Stimulated activated CD8-positive, alpha-beta memory T cell treated with anti-CD3 and anti-CD28 coated beads, Interleukin-15, amount 100 ng/mL, for 48 hours (primary cell): Measurements from ENCODE around the gene CLMN.
A peak's percentile ranks its signal among the peaks of the same experiment; 100 is the strongest.

ENCODE experiments used
- DNase-seq, 2 donors: peaks; one replicate each; pipeline ENCODE4 v3.0.0-alpha.2; 2020; ENCODE audit warnings: low read depth in 2 of 2

CLMN gene, protein sequence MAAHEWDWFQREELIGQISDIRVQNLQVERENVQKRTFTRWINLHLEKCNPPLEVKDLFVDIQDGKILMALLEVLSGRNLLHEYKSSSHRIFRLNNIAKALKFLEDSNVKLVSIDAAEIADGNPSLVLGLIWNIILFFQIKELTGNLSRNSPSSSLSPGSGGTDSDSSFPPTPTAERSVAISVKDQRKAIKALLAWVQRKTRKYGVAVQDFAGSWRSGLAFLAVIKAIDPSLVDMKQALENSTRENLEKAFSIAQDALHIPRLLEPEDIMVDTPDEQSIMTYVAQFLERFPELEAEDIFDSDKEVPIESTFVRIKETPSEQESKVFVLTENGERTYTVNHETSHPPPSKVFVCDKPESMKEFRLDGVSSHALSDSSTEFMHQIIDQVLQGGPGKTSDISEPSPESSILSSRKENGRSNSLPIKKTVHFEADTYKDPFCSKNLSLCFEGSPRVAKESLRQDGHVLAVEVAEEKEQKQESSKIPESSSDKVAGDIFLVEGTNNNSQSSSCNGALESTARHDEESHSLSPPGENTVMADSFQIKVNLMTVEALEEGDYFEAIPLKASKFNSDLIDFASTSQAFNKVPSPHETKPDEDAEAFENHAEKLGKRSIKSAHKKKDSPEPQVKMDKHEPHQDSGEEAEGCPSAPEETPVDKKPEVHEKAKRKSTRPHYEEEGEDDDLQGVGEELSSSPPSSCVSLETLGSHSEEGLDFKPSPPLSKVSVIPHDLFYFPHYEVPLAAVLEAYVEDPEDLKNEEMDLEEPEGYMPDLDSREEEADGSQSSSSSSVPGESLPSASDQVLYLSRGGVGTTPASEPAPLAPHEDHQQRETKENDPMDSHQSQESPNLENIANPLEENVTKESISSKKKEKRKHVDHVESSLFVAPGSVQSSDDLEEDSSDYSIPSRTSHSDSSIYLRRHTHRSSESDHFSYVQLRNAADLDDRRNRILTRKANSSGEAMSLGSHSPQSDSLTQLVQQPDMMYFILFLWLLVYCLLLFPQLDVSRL

DNA sequence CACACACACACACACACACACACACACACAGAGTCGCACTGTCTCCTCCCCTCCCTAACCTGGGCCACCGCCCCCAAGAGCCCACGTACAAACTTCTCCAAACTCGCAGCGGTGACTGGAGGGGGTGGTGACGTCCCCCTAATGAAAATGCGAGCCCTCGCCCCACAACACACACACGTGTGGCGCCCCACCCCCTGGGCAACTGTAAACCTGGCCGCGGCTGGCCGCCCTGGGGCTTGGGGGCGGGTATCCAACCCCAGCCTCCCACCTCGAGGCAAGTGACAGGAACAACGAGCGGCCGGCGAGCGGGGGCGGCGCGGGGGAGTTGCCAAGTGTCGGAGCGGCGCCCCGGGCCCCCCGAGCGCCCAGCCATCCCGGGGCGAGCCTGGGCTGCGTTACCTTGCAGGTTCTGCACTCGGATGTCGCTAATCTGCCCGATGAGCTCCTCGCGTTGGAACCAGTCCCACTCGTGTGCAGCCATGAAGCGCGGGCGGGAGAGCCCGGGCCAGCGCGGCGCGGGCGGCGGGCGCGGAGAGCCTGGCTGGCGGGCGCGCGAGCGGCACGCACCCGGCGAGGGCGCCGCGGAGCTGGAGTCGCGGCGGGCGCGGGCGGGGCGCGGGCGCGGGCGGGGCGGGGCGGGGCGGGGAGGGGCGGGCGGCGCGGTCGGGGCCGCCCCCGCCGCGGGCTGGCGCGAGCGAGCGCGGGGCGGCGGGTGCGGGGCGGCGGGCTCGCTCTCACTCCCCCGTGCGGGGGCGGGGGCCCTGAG is at the start of gene CLMN:
Gene CLMN (minus strand): TSS at position 597 of the 766 bp plus-strand sequence. CDS start 116 bp downstream, at position 481.
- no peak for DNase-seq

DNA sequence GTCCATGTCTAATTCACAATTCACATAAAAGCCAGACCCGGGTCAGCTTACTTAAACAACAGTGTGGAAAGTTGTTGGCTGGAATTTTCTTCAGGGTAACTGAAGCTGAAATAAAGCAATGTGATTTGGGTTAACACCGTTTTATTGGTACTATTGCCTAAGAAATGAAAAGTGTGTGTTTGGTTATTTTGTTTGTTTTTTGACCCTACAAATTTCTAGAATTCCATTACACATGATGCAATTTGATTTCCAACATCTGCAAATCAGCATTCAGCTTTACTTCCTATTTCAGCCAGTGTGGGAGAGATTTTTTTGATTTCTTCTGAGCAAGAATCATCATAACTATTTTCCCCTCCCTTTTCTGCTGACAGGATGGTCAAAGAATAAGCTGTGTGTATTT is 45.7 kb upstream of the CLMN start:
- DNase-seq, result no peak

DNA sequence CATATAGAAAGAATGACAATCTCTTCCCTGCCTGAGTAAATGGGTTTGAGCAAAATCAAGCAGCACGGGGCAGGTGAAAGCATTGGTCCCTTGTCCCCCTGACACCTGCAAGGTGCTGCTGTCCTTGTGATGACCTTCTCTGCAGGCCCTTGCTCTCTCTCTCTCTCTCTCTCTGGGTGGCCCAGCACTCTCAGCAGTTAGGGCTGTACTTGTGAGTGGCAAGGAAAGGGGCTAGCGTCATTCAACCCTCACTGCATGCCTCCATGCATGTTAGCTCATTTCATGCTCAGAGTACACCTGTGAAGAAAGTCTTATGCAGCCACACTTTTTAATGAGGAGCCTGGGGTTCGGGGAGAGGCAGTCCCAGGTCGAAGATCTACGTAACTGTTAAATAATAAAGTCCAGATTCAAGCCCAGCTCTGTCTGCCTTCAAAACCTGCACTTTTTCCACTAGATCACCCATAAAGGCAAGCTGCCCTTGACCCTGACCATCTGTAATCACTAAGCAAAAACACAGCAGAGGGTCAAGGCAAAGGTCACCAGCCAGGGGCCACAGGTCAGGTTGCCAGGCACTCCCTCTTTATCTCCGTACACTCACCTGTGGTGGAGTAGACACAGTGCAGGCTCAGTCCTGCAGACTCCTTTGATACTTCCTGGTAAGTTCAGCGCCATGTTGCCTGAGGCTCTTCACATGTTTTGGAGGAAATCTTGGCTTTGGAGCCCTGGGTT is 44.9 kb upstream of the CLMN start:
- DNase-seq, result no peak

DNA sequence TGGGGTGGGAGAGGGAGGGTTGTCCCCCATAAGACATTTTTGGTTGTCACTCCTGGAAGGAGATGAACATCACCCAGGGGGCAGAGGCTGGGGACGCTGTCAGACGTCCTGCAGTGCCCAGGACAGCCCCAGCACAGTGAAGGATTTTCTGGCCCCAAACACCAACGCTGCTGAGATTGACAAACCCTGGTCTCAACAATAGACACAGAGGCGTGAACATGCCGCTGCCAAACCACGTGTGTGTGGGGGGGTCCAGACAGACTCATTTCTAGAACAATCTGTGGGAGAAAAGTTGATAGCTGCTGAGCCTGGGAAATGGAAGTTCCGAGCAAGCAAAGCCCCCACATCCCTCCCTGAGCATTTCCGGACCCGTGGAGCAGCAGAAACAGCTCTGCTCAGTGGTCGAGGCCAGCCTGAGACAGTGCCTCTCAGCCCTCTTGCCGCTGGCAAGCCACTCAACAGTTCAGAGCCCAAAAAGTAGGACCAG is 43.8 kb upstream of the CLMN start:
- DNase-seq, result no peak

DNA sequence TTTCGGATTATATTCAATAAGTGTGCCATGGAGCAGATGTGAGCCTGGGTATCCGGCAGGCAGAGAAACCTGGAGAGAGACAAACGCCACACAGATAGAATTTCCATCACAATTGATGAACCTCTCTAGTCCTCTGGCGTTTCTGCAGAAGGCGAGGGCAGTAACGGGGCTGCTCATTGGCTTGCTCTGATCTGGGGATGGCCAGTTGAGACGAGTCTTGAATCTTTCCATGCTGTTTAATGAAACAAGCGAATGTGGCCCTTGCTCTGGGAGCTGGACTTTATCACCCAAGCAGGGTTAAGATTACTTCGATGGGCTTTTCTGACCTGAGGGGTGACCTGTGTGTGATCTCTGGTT is 42.4 kb upstream of the CLMN start:
- DNase-seq, result no peak

DNA sequence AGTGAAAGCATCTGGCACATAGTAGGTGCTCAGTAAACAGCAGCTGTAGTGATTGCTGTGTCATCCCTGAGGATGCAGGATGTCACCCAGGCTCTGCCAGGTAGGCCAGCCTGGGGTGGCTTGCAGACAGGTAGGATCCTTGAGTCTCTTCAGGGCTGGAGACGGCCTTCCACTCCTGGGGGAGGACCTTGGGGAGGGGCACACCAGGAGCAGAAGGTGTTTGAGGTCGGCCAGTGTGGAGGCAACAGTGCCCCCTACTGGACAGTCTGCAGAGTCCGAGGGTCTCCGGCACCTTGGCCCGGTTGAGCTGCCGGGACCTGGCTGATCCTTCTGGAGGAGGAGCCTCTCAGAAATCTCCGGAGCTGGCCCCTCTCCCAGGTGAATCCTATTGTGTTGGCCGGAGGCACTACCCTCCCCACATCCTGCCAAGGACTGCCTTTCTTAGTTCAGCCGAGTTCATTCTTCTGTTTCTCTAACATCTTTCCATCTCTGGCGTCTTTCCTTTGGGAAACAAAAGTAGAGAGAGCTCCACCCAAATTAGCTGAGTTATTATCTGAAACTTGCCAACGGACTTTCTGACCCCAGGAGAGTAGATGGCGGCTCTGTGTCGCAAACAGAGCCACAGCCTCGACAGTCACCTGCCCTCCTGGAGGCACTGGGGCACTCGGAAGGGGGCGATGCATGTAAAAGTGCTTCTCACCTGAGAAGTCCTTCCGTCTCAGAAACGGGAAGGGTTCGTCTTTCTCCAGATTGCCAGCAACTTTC is 41.8 kb upstream of the CLMN start:
- DNase-seq, result peak; percentile 14 to 16

DNA sequence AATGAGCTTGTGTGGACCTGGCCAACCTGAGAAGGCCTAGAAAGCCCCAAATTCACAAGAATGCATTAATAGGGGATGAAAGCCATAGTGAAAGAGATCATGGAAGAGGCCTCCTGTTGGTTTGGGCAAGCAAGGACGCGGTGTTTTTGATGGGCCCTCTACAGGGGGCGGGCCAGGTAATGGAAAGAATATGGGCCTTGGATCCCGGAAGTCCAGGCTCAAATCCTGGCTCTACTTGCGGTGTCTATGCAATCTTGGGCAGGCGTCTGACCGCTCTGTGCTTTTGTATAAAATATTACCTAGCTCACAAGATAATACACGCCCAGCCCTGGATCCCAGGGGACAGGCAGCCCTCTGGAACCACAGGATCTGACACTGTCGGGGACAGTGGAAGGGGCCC is 41.1 kb upstream of the CLMN start:
- no peak for DNase-seq

DNA sequence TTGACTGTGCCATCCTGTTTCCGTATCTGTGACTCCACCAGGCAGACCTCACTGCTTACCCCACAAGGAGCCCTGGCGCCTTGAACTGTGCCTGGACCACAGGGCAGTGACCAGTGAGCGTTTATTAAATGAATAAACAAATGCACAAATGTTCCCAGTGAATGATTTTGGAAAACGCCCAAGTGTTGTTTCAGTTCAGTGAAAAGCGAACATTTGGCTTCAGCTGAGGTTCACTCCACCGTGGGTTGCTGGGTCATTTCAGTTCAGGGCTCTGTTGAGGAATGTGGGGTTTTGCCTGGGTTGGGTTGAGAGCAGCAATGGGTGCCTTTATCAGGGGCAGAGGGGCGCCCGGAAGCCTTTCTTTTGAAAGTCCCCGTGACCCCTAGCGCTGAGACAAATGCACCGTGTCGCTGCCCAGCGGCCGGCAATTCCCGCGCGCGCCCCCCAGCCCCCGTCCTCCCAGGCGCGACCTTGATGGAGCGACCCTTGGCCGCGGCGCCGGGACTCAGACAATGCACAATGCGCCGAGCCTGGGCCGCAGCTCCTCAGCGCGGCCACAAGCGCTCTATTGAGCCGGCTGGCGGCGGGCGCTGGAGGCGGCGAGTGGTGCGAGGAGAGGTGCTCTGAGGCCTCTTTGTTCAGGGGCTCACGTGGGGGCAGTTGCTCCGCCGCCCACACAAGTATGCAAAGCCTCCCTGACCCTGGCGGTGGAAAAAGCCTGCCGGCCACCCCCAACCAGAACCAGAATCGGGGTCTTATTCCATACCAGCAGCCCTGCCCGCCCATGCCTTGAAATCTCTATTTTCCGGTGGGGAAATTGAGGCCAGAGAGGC is 40.5 kb upstream of the CLMN start:
- DNase-seq, result no peak

DNA sequence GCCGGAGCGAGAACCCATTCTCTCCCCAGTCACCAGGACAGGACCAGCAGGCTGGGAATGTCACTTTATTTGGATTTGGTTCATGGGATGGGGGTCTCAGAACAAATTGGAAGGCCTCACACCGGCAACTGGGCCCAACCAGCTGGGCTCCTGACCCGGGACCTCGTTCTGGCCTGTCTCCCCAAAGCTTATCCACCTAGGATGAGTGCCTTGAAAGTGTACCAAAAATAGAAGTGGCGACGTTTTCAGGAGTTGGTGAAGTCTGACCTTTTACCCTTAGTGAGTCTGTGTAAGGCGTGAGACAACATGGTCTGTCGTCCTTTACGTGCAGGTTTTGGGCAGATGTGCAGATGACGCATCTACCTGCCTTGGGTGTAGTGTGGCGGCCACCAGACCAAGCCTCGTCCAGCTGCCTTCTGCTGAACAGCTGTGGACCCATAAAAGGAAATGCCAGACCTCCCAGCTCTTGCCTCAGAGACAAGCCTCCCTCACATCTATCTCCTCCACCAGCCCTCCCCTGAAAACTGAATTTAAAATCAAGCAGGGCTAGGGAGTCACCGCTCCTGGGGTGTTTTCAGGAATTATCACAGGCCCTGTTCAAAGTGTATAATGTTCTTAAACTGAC is 36.6 kb upstream of the CLMN start:
- DNase-seq, result no peak

DNA sequence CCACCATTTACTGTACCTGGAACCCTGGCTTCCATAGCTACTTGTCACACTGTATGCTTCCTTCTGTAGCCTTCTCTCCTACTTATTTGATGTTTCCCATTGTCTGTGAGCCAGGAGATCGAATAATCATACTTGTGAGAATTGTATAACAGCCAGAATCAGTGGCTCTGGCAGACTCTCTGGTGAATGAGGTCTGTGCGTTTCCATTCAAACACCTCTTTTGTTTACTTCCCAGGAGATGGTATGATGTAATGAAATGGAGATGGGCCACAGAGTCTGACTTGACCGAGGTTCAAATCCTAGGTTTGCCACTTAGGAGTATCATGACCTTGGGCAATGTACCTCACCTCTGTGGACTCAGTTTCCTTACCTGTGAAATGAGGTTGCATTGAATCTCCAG is 35.7 kb upstream of the CLMN start:
- DNase-seq, result no peak

DNA sequence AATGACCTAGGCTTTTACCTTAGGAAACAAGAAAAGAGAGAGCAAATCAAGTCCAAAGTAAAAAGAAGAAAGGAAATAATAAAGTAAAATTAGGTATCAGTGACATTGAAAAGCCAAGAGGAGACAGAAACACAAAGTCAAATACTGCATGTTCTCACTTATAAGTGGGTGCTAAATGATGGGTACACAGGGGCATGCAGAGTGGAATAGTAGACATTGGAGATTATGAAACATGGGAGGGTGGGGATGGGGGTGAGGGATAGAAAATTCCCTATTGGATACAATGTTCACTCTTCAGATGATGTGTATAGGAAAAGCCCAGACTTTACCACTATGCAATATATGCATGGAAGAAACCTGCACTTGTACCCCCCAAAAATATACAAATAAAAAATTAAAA is 35.1 kb upstream of the CLMN start:
- no peak for DNase-seq

DNA sequence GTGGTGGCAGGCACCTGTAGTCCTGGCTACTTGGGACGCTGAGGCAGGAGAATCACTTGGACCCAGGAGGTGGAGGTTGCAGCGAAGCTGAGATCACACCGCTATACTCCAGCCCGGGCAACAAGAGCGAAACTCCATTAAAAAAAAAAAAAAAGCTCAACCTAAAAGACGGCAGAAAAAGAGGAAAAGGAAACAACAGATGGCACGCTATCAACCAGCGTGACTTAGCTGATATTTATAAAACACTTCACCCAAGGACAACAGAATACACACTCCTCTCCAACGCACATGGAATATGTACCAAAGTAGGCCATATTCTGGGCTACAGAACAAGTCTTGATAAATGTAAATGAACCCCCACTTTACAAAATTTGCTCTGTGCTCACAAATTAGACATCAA is 34.0 kb upstream of the CLMN start:
- DNase-seq, result no peak

DNA sequence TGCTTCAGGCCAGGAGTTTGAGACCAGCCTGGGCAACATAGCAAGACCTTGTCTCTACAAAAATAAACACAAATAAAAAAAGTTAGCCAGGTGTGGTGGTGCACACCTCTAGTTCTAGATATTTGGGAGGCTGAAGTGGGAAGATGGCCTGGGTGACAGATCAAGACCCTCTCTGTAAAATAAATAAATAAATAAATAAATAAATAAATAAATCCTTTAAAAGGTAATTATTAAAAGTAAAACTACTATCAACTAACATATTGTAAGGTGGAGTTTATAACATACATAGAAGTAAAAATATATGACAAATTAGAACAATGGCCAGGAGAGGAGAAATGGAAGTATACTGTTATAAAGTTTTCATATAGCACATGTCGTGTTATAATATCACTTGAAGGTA is 33.3 kb upstream of the CLMN start:
- DNase-seq, result no peak

DNA sequence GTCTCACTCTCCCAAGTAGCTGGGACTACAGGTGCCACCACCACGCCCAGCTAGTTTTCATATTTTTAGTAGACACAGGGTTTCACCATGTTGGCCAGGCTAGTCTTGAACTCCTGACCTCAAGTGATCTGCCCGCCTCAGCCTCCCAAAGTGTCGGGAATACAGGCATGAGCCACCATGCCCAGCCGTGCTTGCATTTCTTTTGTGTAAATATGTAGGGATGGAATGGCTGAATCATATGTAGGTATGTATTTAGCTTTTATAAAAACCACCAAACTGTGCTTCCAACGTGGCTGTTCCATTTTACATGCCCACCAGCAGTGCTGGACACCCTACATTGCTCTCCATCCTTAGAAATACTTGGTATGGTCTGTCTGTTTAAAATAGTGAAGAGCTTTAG is 32.8 kb upstream of the CLMN start:
- DNase-seq, result no peak

DNA sequence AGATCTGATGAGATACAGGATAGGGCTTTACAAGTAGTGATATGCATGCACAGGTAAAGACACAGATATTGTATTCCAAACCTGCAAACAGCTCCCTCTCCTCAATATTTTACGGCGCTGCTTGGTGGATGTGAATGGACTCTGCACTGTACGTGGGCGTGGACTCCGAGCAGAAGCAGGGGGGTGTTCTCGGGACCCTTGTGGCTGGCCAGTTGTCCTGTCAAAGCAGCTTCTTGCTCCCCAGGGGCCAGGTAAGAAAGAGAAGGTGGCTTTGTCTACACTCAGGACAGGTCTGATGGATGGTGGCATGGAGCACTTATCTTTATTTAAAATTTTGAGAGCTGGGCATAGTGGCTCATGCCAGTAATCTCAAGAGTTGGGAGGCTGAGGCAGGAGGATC is 29.5 kb upstream of the CLMN start:
- no peak for DNase-seq

DNA sequence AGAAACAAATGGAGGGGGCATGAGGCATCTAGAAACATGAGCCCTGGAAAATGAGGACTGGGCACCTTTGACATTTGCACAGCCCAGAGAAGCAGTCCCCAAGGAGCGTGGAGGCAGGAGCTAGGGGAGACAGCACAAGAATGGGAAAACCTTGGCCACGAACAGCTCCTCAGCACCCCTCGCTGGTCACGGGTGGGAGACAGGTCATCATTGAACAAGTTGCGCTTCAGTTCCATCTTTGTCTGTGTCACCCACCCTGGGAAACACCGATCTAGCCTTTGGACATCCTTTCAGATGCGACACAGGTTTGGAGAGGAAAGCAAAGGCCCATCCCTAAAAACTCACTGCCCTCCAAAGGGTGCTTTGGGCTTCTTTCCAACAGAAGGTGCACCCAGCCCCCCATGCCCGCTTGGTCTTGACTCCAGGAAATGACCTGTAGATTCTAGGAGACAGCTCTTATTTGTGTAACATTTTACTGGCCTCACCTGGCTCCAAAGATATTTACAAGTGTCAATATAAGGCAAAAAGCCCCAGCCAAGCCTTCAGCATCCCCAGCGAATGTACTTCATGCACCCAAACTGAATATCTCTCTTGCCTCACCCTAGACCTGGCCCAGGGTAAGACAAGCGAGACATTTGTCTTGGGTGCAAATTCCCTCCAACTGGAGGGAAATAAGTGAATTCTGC is 28.8 kb upstream of the CLMN start:
- DNase-seq, result no peak

DNA sequence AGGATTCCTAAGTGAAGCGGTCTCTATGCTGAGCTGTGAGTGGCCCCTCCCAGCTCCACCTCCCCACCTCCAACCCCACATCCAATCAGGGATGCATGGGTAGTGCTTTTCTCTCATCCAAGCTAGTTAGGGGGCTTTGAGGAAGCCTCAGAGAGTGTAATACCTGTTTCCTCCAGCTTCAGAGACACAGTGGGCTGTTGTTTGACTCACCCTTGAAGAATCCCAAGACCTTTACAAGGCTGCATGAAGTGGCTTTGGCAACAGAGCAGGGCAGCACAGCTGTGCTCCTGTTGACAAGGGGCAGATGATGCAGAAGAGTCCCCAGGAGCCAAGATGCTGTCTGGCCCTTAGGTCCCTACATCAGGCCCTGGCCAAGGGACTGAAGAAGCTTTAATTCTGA is 27.1 kb upstream of the CLMN start:
- DNase-seq, result no peak

DNA sequence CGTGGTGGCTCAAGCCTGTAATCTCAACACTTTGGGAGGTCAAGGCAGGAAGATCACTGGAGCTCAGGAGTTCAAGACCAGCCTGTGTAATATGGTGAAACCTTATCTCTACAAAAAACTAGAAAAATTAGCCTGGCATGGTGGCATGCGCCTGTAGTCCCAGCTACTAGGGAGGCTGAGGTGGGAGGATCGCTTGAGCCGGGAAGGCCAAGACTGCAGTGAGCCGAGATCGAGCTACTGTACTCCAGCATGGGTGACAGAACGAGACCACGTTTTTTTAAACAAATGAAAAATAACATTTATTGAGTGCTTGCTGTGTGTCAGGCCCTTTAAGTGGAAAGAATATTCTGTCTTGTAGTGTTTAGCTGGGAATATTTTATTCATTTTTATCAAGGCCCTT is 26.6 kb upstream of the CLMN start:
- DNase-seq, result no peak

DNA sequence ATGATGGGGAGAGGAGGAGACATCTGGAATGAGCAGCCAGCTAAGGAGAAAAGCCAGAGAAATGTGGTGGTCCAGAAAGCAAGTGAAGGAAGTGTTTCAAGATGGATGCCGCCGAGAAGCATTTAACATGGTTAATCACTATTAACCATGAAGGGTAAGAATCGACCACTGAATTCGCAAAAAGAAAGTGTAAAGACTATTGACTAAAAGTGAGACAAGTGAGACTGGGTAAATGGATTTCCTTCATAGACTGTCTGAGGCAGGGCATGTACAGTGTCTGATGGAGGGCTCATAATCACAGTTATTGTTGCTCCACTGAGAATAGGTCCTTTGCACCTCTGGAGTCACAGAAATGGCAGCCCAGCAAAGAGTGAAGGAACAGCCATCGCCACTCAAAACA is 25.3 kb upstream of the CLMN start:
- DNase-seq, result no peak
